ENCODE results near the gene DEF6. TPM values are rescaled to one million over a fixed set of nuclear protein-coding genes. Genes with fewer than 3 reads are reported as not detected.

Gene DEF6
- total RNA-seq, 2 experiments from 2014 or later: 103 TPM

- POLR2A ChIA-PET: no interaction called here
- intact Hi-C loops (cut with micrococcal nuclease): loop anchor here (2.0 kb wide), 2 partner anchors 25 to 27 kb away; partner anchors contain the start of gene PPARD
- no peaks in the 10 kb centered on the region for H3K9me3 Mint-ChIP-seq
- H3K27me3 Mint-ChIP-seq: no peaks in the 10 kb centered on the region
- no peak overlapping the region for H3K4me3 Mint-ChIP-seq
- H3K4me1 Mint-ChIP-seq (ENCODE audit: low read depth): peaks cover 59% of the 10 kb centered on the region
- DNase-seq: no peak
- CTCF ChIA-PET: interaction anchor here (1.3 to 1.6 kb wide), 2 partner anchors 25 to 81 kb away, joined by 4 to 8 read pairs; partner anchors contain the start of gene PPARD
- peaks cover 2% of the 10 kb centered on the region for H3K36me3 Mint-ChIP-seq
- peak overlapping the region; percentile 56 for H3K27ac Mint-ChIP-seq
Observed at GRCh38 chr6:35367646-35368037, 70.0 kb downstream of the DEF6 start.

- no peaks in the 10 kb centered on the region for H3K9me3 Mint-ChIP-seq
- no peaks in the 10 kb centered on the region for H3K27me3 Mint-ChIP-seq
- CTCF ChIA-PET: interaction anchor here (0.9 to 1.6 kb wide), 3 partner anchors 10 to 81 kb away, joined by 3 to 8 read pairs (median 4); partner anchors contain the start of gene PPARD
- intact Hi-C loops (cut with micrococcal nuclease): loop anchor here (2.0 kb wide), 2 partner anchors 25 to 27 kb away; partner anchors contain the start of gene PPARD
- peaks cover 56% of the 10 kb centered on the region for H3K4me1 Mint-ChIP-seq (ENCODE audit: low read depth)
- POLR2A ChIA-PET: interaction anchor here (1.0 kb wide), 1 partner anchor 100 kb away, joined by 3 read pairs; the partner anchor contains the start of gene RPL10A
- no peak overlapping the region for H3K4me3 Mint-ChIP-seq
- H3K27ac Mint-ChIP-seq: peak overlapping the region; percentile 56
- peak; percentile 68 for DNase-seq
- H3K36me3 Mint-ChIP-seq: peaks cover 2% of the 10 kb centered on the region
Observed at GRCh38 chr6:35368038-35368887, 70.6 kb downstream of the DEF6 start.

- Mint-ChIP-seq H3K27me3 (no peaks in the 10 kb centered on the region), H3K4me3 (peak overlapping the region; percentile 27), H3K27ac (peak overlapping the region; percentile 91), H3K36me3 (peaks cover 2% of the 10 kb centered on the region), H3K9me3 (no peaks in the 10 kb centered on the region), H3K4me1 (ENCODE audit: low read depth) (peaks cover 59% of the 10 kb centered on the region)
- CTCF ChIA-PET: no interaction called here
- intact Hi-C loops (cut with micrococcal nuclease): loop anchor here (2.0 kb wide), 1 partner anchor 67 kb away; no protein-coding TSS in a partner anchor
- POLR2A ChIA-PET: no interaction called here
- DNase-seq: peak; percentile 73
Observed at GRCh38 chr6:35370124-35370741, 72.6 kb downstream of the DEF6 start.

- intact Hi-C loops (cut with micrococcal nuclease): loop anchor here (2.0 kb wide), 1 partner anchor 68 kb away; no protein-coding TSS in a partner anchor
- Mint-ChIP-seq H3K4me1 (ENCODE audit: low read depth) (peaks cover 55% of the 10 kb centered on the region), H3K36me3 (peaks cover 2% of the 10 kb centered on the region), H3K4me3 (no peak overlapping the region), H3K27ac (peak overlapping the region; percentile 91), H3K27me3 (no peaks in the 10 kb centered on the region), H3K9me3 (no peaks in the 10 kb centered on the region)
- CTCF ChIA-PET: interaction anchor here (1.4 kb wide), 1 partner anchor 79 kb away, joined by 7 read pairs; no protein-coding TSS in a partner anchor
- DNase-seq: no peak
- POLR2A ChIA-PET: no interaction called here
Observed at GRCh38 chr6:35370785-35371493, 73.3 kb downstream of the DEF6 start.

Other genes starting within 250 kb of the DEF6 start
- gene TCP11, start 156.5 kb upstream of the DEF6 start, total RNA-seq: not detected
- under 1 TPM in 1 of 2 experiments, not detected in 1; 0.02 TPM for gene SCUBE3, start 83.9 kb upstream of the DEF6 start, total RNA-seq
- 10 to 100 TPM; 35.2 to 38.5 TPM for gene ZNF76, start 38.1 kb upstream of the DEF6 start, total RNA-seq
- 10 to 100 TPM; 19.9 to 20.9 TPM for gene PPARD, start 44.7 kb downstream of the DEF6 start, total RNA-seq
- 10 to 100 TPM; 18.9 to 19.2 TPM for gene FANCE, start 154.5 kb downstream of the DEF6 start, total RNA-seq
- gene RPL10A, start 170.6 kb downstream of the DEF6 start, total RNA-seq: 1,000 to 10,000 TPM; 2,144 to 2,205 TPM
- gene TEAD3, start 199.3 kb downstream of the DEF6 start, total RNA-seq: 1 to 10 TPM; 1.8 to 2.2 TPM
- gene TULP1, start 215.1 kb downstream of the DEF6 start, total RNA-seq: not detected

Measured in activated CD4-positive, alpha-beta memory T cell treated with anti-CD3 and anti-CD28 coated beads for 36 hours (primary cell).